GM18498 (cell line): ENCODE measurements around the gene XPO4.

ENCODE experiments used
- ATAC-seq: cut with Tn5 transposase; IDR thresholded peaks from one replicate; pipeline ENCODE4 v1.9.1; 2021; ENCODE audit warnings: mild to moderate bottlenecking, moderate library complexity; ENCODE audit not compliant: unreplicated experiment

Gene XPO4

GRCh38 chr13:20729633-20730585, 172.6 kb downstream of the XPO4 start:
- no peak for ATAC-seq

GRCh38 chr13:20728579-20729311, 173.8 kb downstream of the XPO4 start:
- no peak for ATAC-seq

GRCh38 chr13:20727856-20728255, 174.7 kb downstream of the XPO4 start:
- ATAC-seq: no peak
